GM18907 (cell line): ENCODE results near the gene PNRC1.
"Not testable (repeated sequence)": the region's sequence is repeated elsewhere in the genome, so short reads cannot be mapped to it uniquely, and the experiment has no call there.

Source experiments
- ATAC-seq: cut with Tn5 transposase; IDR thresholded peaks from one replicate; pipeline ENCODE4 v1.9.1; 2021; ENCODE audit warnings: mild to moderate bottlenecking, moderate library complexity; ENCODE audit not compliant: unreplicated experiment

PNRC1 gene

DNA sequence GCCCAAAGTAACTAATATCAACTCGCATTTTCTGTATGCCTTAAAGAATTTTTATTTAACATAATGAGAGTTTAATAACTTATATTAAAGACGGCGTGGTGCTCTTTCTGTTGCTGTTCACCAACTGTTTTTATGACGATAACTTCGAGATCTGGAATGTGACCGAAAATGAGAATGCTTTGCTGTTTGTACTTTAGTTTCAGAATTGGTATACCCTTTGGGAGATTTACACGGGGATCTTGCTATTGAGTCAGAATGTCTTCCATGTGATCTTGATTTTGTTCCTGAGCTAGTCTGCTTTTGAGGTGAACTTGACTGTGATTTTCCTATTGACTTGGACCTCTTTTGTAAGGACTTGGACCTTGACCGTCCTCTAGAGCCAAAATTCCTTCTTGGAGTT, 17.9 kb downstream of the PNRC1 start:
- no peak for ATAC-seq

DNA sequence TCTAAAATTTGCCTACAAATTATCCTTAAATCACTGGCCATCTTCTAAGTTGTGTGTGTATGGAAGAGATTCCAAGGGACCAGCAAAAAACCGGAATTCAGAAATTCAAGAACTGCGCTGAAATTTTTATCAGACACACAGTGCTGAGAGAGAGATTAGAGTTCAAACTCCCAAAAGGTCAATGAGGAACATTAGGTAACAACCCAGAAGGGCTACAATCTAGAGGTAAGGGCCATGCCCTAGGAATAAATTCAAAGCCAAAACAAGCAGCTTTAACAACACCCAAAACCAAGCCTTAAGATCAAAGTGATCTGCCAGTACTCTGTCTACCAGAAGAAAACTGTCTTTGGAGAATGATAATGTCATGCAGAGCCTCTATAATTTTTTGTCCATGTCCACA, 19.6 kb downstream of the PNRC1 start:
- no peak for ATAC-seq

DNA sequence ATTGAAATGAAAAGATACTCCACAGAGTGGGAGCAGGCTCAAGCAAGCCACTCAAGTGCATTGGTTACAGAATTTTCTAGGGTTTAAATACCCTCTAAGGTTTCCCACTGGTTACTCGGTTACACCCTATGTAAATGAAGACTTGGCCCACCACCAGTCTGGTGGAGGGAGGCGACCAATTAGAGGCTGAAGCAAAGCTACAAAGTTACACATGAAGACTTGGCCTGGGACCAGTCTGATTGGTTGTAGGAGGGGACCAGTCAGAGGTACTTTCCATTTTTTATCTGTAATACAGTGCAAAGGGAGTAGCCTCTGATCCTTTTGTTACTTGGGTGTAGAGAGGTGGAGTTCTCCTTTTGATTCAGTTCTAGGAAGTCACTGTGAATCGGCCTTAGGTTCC, 29.7 kb downstream of the PNRC1 start:
- no peak for ATAC-seq

DNA sequence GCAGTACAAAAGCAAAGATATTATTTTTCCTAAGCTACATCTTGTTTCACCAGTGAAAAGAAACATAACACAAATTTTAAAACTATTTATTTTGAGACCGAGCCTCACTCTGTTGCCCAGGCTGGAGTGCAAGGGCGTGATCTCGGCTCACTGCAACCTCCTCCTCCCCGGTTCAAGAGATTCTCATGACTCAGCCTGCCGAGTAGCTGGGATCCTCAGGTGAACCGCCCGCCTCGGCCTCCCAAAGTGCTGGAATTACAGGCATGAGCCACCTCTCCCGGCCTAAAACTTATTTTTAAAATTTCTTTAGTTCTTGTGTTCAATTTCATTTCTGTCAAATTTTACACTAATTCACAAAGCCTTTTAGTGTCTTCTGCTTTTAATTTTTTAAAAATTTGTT, 31.4 kb downstream of the PNRC1 start:
- no peak for ATAC-seq

DNA sequence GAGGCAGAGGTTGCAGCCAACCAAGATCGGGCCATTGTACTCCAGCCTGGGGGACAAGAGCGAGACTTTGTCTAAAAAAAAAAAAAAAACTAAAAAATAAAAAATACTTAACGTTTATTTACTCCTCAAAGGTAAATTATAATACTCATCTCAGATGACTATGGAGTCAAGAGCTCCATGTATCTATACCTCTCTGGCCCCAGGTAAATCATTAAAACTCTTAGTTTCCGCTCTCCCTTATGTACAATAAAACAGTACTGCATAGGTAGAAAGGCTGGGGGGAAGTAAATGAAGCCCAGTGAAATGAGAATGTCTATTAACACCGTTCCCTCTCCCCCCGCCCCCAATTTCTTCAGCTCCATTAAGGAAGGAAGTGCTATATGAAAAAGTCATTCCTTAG, 36.2 kb downstream of the PNRC1 start:
- no peak for ATAC-seq

DNA sequence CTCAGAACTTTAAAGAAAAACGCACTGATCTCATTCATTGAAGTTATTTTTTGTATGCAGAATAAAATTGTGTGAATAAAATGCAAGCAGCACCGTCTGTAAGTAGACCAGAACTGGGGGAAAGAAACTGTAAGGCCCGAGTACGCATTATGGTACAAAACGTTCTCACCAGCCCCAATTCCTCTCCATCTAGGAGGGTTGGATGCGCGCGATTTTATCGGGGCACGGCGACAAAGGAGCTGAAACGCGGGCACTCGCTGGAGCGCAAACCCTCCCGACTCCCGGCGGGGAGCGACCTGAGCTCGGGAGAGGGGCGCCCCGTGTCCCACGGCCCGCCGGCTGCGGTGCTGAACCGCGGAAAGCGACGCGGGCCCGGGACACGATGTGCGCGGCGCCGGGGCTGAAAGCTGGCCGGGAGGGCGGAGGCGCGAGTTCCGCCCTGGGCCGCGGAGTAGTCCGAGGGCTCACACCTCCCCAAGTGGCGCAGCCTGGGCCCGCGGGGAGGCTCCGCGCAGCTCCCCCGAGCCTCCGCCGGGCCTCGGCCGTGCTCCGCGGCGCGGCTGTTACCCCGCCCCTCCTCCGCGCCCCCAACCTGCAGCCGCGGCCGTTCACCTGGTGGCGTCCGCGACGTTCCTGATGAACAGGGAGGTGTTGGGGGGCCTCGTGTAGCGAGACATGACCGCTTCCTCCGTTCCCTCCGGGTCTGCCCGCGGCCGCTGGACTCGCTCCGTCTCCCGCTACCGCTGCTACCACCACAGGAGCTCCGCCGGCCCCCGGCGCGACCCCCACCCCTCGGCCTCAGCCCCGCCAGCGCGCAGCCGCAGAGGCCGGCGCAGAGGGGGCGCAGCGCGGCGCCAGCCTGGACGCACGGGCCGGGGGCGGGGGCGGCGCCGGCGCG, 36.9 kb downstream of the PNRC1 start, which contains the start of gene SRSF12:
SRSF12 (minus strand) TSS at position 861 of the 898 bp plus-strand sequence; CDS start at position 677, 184 bp downstream.
- peak; percentile 76 for ATAC-seq

DNA sequence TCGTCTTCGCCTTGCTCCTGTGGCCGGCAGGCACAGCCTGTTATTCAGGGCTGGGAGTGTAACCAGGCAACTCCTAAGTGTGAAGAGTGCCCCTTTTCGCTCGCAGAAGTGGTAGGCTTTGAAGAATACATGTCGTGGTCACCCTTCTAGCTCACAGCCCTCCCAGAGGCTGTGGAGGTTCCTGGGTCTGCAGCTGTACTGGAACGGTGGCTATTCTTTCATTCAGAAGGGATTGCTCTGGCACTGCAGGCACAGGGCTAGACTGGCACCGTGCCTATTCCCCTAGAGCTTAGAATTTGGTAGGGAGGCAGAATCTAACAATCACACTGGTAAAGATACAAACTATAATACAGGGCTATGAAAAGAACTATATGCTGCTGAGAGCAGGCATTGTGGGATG, 38.4 kb downstream of the PNRC1 start:
- no peak for ATAC-seq

DNA sequence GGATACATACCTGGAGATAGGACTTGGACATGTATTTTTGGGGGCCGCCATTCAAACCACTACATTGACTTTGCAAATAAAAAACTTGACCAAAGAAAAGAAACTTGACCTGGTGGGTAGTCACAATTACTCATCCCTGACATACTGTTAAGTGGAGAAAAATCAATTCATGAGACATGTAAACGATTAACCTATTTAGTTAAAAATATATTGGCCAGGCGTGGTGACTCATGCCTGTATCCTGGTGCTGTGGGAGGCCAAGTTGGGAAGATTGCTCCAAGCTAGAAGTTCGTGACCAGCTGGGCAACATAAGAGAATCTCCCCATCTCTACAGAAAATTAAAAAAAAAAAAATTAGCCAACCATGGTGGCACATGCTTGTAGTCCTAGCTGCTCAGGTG, 39.8 kb downstream of the PNRC1 start:
- peak; percentile 43 for ATAC-seq

DNA sequence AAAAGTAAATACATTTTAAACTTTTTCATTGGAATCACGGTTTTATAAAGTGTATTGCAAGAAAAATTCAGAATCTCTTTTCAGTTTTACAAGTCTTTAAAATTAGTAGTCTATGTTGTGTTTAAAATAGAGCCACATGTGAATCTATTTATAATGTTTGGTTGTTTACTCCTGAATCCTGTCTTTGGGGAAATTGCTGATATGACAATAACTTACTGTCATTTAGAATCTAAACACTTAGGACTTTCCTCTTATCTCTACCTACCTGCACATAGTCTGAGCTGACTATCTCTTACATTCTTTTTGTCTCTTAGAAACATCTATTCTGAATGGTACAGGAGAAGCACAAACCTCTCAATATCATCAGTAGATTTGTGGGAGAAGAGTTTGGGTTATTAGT, 41.4 kb downstream of the PNRC1 start:
- no peak for ATAC-seq

DNA sequence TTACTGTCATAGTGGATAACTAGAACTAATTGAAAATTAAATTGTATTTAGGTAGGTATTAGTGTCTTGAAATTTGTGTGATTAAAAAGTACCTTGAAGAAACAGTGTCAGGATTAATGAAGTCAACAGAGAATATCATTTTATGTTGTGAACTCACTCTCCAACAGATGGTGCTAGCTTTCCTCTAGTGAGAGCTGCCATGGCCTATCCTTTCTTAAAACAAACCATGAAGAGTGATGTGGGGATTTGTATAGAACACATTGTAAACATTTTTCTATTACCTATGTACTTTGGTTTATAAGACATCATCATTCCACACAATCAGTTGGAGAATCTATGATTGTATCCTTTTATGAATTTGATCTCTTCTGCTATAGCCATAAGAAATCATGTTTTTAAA, 42.1 kb downstream of the PNRC1 start:
- no peak for ATAC-seq

DNA sequence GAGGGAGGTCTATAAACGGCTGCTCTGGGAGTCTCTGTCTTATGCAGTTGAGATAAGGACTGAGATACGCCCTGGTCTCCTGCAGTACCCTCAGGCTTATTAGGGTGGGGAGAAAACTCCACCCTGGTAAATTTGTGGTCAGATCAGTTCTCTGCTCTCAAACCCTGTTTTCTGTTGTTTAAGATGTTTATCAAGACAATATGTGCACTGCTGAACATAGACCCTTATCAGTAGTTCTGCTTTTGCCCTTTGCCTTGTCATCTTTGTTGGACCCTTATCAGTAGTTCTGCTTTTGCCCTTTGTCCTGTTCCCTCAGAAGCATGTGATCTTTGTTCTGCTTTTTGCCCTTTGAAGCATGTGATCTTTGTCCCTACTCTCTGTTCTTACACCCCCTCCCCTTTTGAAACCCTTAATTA, 47.7 kb downstream of the PNRC1 start:
- not testable (repeated sequence) for ATAC-seq

DNA sequence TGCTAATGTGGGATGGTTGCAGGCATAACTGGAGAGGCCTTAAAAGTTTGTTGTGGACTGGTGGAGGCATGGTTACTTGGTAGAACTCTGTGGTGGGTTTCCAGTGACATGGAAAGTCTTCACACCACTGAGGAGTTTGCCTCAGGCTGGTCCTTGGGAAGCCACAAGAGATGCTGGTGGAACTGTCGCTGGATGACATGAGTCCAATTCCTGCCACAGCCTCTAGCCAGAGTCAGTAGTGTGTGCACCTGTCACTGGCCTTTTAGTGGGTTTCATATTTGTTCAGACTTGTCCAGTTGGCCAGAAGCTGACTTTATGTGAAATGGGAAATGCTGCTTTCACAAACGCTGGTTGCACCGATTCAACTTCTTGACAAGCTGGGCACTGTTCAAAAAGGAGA, 51.0 kb downstream of the PNRC1 start:
- ATAC-seq, result no peak

DNA sequence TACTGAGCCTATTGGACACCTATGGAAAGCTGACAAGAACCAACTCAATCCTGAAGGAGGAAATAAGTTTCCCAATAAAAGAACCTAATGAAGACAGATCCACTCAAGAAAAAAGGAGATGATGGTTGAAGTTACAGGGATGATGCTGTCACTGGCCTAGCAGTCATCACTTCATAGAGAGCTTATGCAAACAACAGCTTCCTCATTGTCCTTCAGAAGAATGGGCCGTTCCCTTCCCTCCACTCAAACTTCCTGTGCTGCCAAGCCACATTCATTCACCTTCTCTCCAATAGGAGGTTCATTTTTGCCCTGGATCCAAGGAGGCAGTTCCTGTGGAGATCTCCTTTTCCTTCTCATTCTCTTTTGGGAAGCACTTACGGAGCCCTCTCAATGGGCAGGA, 51.5 kb downstream of the PNRC1 start:
- ATAC-seq, result no peak

DNA sequence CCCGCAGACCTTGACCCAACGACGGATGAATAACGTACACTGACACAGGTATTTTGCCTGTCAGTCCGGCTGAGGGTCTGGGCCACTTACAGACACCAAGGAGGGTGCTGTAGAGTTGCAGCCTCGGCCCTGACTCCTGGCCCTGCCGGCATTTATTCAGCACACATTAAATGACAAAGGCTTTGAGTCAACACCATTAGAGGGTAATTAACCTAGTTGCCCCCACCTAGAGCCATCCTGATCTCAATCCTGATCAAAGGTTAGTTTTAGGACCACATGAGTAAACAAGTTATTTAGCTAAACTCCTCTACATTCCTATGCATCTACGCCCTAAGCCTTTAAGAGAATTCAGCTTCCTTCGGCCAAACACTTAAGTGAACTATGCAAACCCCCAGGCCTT, 53.4 kb downstream of the PNRC1 start:
- ATAC-seq, result no peak

DNA sequence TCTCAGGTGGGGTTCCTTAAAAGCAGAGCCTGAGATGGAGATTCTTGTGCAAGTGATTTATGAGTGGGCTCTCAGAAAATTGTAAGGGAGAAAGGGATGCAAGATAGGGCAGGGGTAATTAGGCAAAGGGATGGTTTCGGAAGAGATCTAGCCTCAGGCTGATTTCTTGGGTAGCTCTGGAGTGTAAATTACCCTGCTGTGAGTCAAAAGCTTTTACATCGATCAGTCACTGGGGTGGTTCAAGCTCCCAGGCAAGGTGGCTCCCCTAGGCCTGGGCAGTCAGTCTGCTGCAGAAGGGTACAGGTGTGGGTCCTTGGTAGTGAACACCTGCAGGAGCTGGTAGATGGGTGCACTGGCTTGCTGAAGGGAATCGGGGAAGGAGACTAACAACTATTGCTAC, 54.2 kb downstream of the PNRC1 start:
- no peak for ATAC-seq
